Mesenchymal stem cell (in vitro differentiated cells and primary cell): ENCODE data around the gene RC3H1.

ENCODE experiments used
- DNase-seq: peaks from one replicate; pipeline ENCODE4 v3.0.0-alpha.2; 2013
- H2AFZ ChIP-seq: one replicate; pipeline ENCODE4 v1.6.1; 2013; ENCODE audit warnings: low read depth, mild to moderate bottlenecking, control low read depth, inconsistent platforms, low read length, moderate library complexity
- H2AK5ac ChIP-seq: 2 replicates; pipeline ENCODE4 v1.6.1; 2013; ENCODE audit warnings: low read length, moderate library complexity, mild to moderate bottlenecking, inconsistent platforms; ENCODE audit not compliant: severe bottlenecking
- H2BK120ac ChIP-seq: one replicate; pipeline ENCODE4 v1.6.1; 2013; ENCODE audit warnings: low read depth, mild to moderate bottlenecking, inconsistent platforms, low read length, moderate library complexity
- H2BK12ac ChIP-seq, 2 experiments: one replicate each; pipeline ENCODE4 v1.6.1; 2013; ENCODE audit warnings: inconsistent platforms in 2 of 2, low read length in 2 of 2, mild to moderate bottlenecking in 2 of 2, moderate library complexity in 2 of 2, control low read depth in 1 of 2
- H2BK15ac ChIP-seq: one replicate; pipeline ENCODE4 v1.6.1; 2013; ENCODE audit warnings: mild to moderate bottlenecking, low read depth, inconsistent platforms; ENCODE audit not compliant: poor library complexity, severe bottlenecking
- H2BK5ac ChIP-seq: 2 replicates; pipeline ENCODE4 v1.6.1; 2013; ENCODE audit warnings: low read depth, mild to moderate bottlenecking, low read length, control low read depth, inconsistent platforms; ENCODE audit not compliant: poor library complexity, severe bottlenecking
- H3K14ac ChIP-seq, 2 experiments: one replicate each; pipeline ENCODE4 v1.6.1; 2013; ENCODE audit warnings: inconsistent platforms in 2 of 2, low read length in 2 of 2, control low read depth in 1 of 2, mild to moderate bottlenecking in 1 of 2, moderate library complexity in 1 of 2
- H3K18ac ChIP-seq, 2 experiments: one replicate each; pipeline ENCODE4 v1.6.1; 2013; ENCODE audit warnings: inconsistent platforms in 2 of 2, low read length in 2 of 2, control low read depth in 1 of 2, low read depth in 1 of 2, mild to moderate bottlenecking in 1 of 2
- H3K23ac ChIP-seq, 2 experiments: one replicate each; pipeline ENCODE4 v1.6.1; 2013; ENCODE audit warnings: inconsistent platforms in 2 of 2, low read length in 2 of 2, mild to moderate bottlenecking in 2 of 2, moderate library complexity in 2 of 2, control low read depth in 1 of 2
- H3K27ac ChIP-seq: 2 replicates; pipeline ENCODE4 v1.5.1; 2013; ENCODE audit warnings: mild to moderate bottlenecking, moderate library complexity, low read length, control low read depth, inconsistent platforms; ENCODE audit not compliant: poor library complexity, severe bottlenecking
- H3K27me3 ChIP-seq, 2 experiments: 2 replicates each; pipeline versions ENCODE4 v1.6.1 to v1.7.0; 2013; ENCODE audit warnings: low read length in 2 of 2, mild to moderate bottlenecking in 2 of 2, moderate library complexity in 2 of 2, control low read depth in 1 of 2, inconsistent platforms in 1 of 2; ENCODE audit not compliant: control insufficient read depth in 1 of 2, insufficient read depth in 1 of 2
- H3K36me3 ChIP-seq, 2 experiments: 2 replicates each; pipeline versions ENCODE4 v1.6.1 to v1.7.0; 2013; ENCODE audit warnings: low read length in 2 of 2, control low read depth in 1 of 2, inconsistent platforms in 1 of 2, low read depth in 1 of 2, mild to moderate bottlenecking in 1 of 2; ENCODE audit not compliant: insufficient read depth in 2 of 2, control insufficient read depth in 1 of 2
- H3K4ac ChIP-seq, 2 experiments: one replicate each; pipeline ENCODE4 v1.6.1; 2013; ENCODE audit warnings: inconsistent platforms in 2 of 2, low read length in 2 of 2, mild to moderate bottlenecking in 2 of 2, moderate library complexity in 2 of 2, control low read depth in 1 of 2, low read depth in 1 of 2
- H3K4me1 ChIP-seq: 2 replicates; pipeline ENCODE4 v1.6.1; 2013; ENCODE audit warnings: low read depth, low read length, control low read depth; ENCODE audit not compliant: control insufficient read depth, insufficient read depth
- H3K4me2 ChIP-seq: 2 replicates; pipeline ENCODE4 v1.6.1; 2013; ENCODE audit warnings: low read length, mild to moderate bottlenecking, inconsistent platforms; ENCODE audit not compliant: poor library complexity, severe bottlenecking
- H3K4me3 ChIP-seq, 2 experiments: 2 replicates each; pipeline versions ENCODE4 v1.5.1 to v1.7.0; 2013; ENCODE audit warnings: low read length in 2 of 2, mild to moderate bottlenecking in 2 of 2, control low read depth in 1 of 2, low read depth in 1 of 2; ENCODE audit not compliant: insufficient read depth in 1 of 2
- H3K79me1 ChIP-seq: replicated peaks from 2 replicates; pipeline ENCODE4 v1.6.1; 2013; ENCODE audit warnings: mild to moderate bottlenecking, control low read depth, low read length, inconsistent platforms; ENCODE audit not compliant: poor library complexity, severe bottlenecking
- H3K9ac ChIP-seq: 2 replicates; pipeline ENCODE4 v1.7.0; 2013; ENCODE audit warnings: mild to moderate bottlenecking, low read length, moderate library complexity
- H3K9me3 ChIP-seq: 2 replicates; pipeline ENCODE4 v1.7.0; 2013; ENCODE audit warnings: mild to moderate bottlenecking, low read length; ENCODE audit not compliant: control insufficient read depth
- H4K8ac ChIP-seq: one replicate; pipeline ENCODE4 v1.6.1; 2013; ENCODE audit warnings: inconsistent platforms, mild to moderate bottlenecking, low read length, moderate library complexity
- H4K91ac ChIP-seq: one replicate; pipeline ENCODE4 v1.6.1; 2013; ENCODE audit warnings: mild to moderate bottlenecking, low read length, inconsistent platforms
- WGBS: methylation state at CpG from one replicate; pipeline ENCODE4 v1.1.7; 2013; ENCODE audit warnings: mixed read lengths; 5-methylcytosine and 5-hydroxymethylcytosine counted together

RC3H1 gene

GRCh38 chr1:174003867-174004266 is 18.3 kb downstream of the RC3H1 start:
- WGBS: no CpG with 5 or more reads among the region's 4 CpGs
- Histone ChIP-seq H3K23ac (no peak overlapping the region), H3K4me1 (peaks cover 7% of the 10 kb centered on the region), H3K9me3 (no peaks in the 10 kb centered on the region), H3K4ac (no peak overlapping the region), H2BK12ac (no peak overlapping the region), H4K8ac (no peak overlapping the region), H3K4me3 (no peak overlapping the region), H3K18ac (no peak overlapping the region), H3K27me3 (no peaks in the 10 kb centered on the region), H2BK15ac (no peak overlapping the region), H3K9ac (no peak overlapping the region), H3K4me2 (no peak overlapping the region), H3K27ac (no peak overlapping the region), H3K79me1 (peaks cover 13% of the 10 kb centered on the region), H2AFZ (no peak overlapping the region), H3K14ac (no peak overlapping the region), H2AK5ac (no peak overlapping the region), H2BK120ac (no peak overlapping the region), H3K36me3 (peaks cover 2 to 3% of the 10 kb centered on the region in 2 experiments), H4K91ac (no peak overlapping the region), H2BK5ac (no peak overlapping the region)
- no peak for DNase-seq

GRCh38 chr1:174001573-174001972 is 20.6 kb downstream of the RC3H1 start:
- H3K4me3 ChIP-seq: no peak overlapping the region
- DNase-seq: no peak

GRCh38 chr1:174000371-174000770 is 21.8 kb downstream of the RC3H1 start:
- H2BK15ac ChIP-seq: no peak overlapping the region
- no peaks in the 10 kb centered on the region for H3K9me3 ChIP-seq
- peaks cover 7% of the 10 kb centered on the region for H3K4me1 ChIP-seq
- WGBS: 88% methylated on average over 2 of the region's 3 CpGs
- no peaks in the 10 kb centered on the region for H3K27me3 ChIP-seq
- no peak overlapping the region for H4K91ac ChIP-seq
- no peak overlapping the region for H2BK12ac ChIP-seq
- H3K4ac ChIP-seq: no peak overlapping the region
- H4K8ac ChIP-seq: no peak overlapping the region
- no peak overlapping the region for H3K4me3 ChIP-seq
- no peak overlapping the region for H2AFZ ChIP-seq
- H3K79me1 ChIP-seq: peaks cover 11% of the 10 kb centered on the region
- H2AK5ac ChIP-seq: no peak overlapping the region
- peaks cover 0 to 16% of the 10 kb centered on the region in 2 experiments for H3K36me3 ChIP-seq
- H3K23ac ChIP-seq: no peak overlapping the region
- H3K4me2 ChIP-seq: no peak overlapping the region
- H3K18ac ChIP-seq: no peak overlapping the region
- no peak overlapping the region for H2BK120ac ChIP-seq
- H3K9ac ChIP-seq: no peak overlapping the region
- H2BK5ac ChIP-seq: no peak overlapping the region
- DNase-seq: no peak
- H3K14ac ChIP-seq: no peak overlapping the region
- H3K27ac ChIP-seq: no peak overlapping the region

More at GRCh38 chr1:174001573-174001972, 20.6 kb downstream of the RC3H1 start:
- no peak overlapping the region for H2BK12ac ChIP-seq
- no peak overlapping the region for H2AK5ac ChIP-seq
- no peaks in the 10 kb centered on the region for H3K9me3 ChIP-seq
- H3K36me3 ChIP-seq: peaks cover 0 to 9% of the 10 kb centered on the region in 2 experiments
- peaks cover 7% of the 10 kb centered on the region for H3K4me1 ChIP-seq
- H4K91ac ChIP-seq: no peak overlapping the region
- H2BK120ac ChIP-seq: no peak overlapping the region
- no peak overlapping the region for H3K18ac ChIP-seq
- H3K4me2 ChIP-seq: no peak overlapping the region
- no peaks in the 10 kb centered on the region for H3K27me3 ChIP-seq
- H3K4ac ChIP-seq: no peak overlapping the region
- H2BK15ac ChIP-seq: no peak overlapping the region
- WGBS: 56% methylated on average over 1 of the region's 3 CpGs
- H3K79me1 ChIP-seq: peaks cover 11% of the 10 kb centered on the region
- H4K8ac ChIP-seq: no peak overlapping the region
- no peak overlapping the region for H3K27ac ChIP-seq
- no peak overlapping the region for H3K23ac ChIP-seq
- no peak overlapping the region for H3K9ac ChIP-seq
- no peak overlapping the region for H2AFZ ChIP-seq
- no peak overlapping the region for H2BK5ac ChIP-seq
- H3K14ac ChIP-seq: no peak overlapping the region

GRCh38 chr1:173997791-173998190 is 24.4 kb downstream of the RC3H1 start:
- Histone ChIP-seq H3K9ac (no peak overlapping the region), H4K91ac (no peak overlapping the region), H3K4me2 (no peak overlapping the region), H2BK120ac (no peak overlapping the region), H3K79me1 (peaks cover 9% of the 10 kb centered on the region), H4K8ac (no peak overlapping the region), H2AK5ac (no peak overlapping the region), H3K23ac (no peak overlapping the region), H2BK12ac (no peak overlapping the region), H3K14ac (no peak overlapping the region), H3K9me3 (no peaks in the 10 kb centered on the region), H3K4me3 (no peak overlapping the region), H3K36me3 (peaks cover 2 to 26% of the 10 kb centered on the region in 2 experiments), H2BK15ac (no peak overlapping the region), H3K27ac (peak overlapping the region; percentile 69), H3K18ac (no peak overlapping the region), H3K4ac (no peak overlapping the region), H3K27me3 (no peaks in the 10 kb centered on the region), H2AFZ (no peak overlapping the region), H3K4me1 (peaks cover 7% of the 10 kb centered on the region), H2BK5ac (no peak overlapping the region)
- DNase-seq: peak; percentile 44
- WGBS: 0% methylated on average over 1 of the region's 1 CpG
